Measurements from ENCODE around the gene MYO5C.

Gene MYO5C, protein sequence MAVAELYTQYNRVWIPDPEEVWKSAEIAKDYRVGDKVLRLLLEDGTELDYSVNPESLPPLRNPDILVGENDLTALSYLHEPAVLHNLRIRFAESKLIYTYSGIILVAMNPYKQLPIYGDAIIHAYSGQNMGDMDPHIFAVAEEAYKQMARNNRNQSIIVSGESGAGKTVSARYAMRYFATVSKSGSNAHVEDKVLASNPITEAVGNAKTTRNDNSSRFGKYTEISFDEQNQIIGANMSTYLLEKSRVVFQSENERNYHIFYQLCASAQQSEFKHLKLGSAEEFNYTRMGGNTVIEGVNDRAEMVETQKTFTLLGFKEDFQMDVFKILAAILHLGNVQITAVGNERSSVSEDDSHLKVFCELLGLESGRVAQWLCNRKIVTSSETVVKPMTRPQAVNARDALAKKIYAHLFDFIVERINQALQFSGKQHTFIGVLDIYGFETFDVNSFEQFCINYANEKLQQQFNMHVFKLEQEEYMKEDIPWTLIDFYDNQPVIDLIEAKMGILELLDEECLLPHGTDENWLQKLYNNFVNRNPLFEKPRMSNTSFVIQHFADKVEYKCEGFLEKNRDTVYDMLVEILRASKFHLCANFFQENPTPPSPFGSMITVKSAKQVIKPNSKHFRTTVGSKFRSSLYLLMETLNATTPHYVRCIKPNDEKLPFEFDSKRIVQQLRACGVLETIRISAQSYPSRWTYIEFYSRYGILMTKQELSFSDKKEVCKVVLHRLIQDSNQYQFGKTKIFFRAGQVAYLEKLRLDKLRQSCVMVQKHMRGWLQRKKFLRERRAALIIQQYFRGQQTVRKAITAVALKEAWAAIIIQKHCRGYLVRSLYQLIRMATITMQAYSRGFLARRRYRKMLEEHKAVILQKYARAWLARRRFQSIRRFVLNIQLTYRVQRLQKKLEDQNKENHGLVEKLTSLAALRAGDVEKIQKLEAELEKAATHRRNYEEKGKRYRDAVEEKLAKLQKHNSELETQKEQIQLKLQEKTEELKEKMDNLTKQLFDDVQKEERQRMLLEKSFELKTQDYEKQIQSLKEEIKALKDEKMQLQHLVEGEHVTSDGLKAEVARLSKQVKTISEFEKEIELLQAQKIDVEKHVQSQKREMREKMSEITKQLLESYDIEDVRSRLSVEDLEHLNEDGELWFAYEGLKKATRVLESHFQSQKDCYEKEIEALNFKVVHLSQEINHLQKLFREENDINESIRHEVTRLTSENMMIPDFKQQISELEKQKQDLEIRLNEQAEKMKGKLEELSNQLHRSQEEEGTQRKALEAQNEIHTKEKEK (N-terminal part only)

DNA sequence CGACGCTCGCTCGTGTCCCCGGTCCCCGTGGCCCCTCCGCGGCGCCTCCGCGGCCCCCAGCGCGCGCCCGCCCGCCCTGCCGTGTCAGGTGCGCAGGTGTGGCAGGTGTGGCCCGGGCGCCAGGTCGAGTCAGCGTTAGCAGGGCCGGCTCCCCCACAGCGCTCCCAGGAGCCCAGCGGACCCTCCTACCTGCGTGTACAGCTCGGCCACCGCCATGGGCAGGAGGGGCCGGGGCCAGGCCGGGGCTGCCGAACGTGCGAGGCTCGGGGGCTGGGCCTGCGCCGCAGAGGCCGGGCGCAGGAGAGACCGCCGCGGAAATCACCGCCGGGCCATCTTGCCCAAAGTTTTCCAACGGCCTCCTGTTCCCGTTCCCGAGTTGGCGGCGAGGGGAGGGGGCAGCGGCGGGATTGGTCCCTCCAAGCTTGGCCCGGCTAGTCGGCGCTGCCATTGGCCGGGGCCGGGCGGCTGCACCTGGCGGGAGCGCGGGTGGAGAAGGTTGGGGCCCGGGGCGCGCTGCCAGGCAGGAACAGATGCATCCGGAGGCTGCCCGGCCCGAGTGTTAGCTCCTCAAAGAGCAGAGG, at the start of gene MYO5C:
MYO5C (minus strand) TSS at position 384 of the 581 bp plus-strand sequence; CDS start at position 216, 168 bp downstream.
- DNase-seq, result peak; percentile 84

DNA sequence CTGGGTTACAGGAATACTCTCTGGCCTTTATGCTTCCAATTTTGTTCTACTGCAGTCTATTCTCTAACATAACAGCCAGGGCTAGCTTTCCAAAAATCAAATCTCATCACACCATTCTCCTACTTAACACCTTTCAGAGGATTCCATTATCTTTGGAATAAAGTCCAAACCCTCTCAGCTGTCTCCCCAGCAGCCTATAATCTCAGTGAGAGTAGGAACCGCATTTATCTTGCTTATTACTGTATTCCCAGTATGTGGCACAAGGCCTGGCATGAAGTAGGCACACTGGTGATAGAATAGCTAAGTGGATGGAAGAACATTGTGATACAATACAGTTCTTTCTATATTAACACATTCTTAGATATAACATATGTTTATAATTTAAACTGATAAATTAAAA, 49.0 kb upstream of the MYO5C start:
- no peak for DNase-seq

DNA sequence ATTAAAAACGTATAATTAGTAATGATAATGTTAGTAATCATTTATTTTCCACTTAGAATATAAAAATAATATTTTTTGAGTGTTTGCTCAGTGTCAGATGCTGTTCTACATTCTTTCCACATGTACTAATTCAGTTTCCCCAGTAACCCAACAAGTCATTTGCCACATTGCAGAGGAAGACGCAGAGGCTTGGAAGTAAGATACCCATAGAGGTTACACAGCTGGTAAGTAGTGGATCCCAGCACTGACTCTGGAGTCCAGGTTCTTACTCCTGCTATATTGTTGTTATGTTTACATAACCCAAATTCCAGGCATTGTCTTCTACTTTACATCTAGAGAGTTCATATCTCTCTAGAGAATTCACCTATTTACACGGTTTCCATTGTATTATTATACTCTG, 48.2 kb upstream of the MYO5C start:
- DNase-seq, result no peak

DNA sequence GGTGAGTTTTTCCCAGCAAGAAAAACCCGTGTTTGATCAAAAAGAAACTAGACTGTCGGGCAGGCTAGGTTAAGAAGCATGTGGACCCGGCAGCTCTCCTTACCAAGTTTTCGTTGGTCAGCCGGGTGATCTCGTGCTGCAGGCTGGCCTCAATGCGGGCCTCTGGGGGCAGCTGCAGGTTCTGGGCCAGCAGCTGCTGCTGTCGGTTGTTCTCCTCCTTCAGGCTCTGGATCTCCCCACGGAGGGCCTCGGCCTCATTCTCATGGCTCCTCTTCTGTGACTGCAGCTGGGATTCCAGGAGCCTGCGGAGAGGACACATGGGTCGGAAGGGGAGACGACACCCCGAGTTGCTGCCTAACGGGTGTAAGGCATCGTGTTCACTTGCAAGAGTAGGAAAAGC, 44.5 kb upstream of the MYO5C start:
- DNase-seq, result no peak

DNA sequence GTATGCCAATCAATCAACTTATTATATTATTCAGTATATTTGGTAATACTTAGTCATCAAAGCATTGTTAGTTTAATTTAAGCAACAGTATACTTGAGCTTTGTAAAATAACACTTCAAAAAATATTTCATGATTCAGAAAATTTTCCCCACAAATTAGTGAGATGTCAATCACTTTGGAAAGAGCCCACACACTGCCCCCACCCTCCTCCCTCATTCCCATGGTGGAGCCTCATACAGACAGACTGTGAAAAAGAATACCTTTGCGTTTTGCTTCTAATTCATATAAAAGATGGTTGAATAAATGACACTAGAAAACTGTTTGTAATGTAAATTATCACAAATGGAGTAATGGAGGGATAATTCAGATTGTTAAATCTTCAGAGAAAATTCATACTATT, 43.3 kb upstream of the MYO5C start:
- DNase-seq, result no peak

DNA sequence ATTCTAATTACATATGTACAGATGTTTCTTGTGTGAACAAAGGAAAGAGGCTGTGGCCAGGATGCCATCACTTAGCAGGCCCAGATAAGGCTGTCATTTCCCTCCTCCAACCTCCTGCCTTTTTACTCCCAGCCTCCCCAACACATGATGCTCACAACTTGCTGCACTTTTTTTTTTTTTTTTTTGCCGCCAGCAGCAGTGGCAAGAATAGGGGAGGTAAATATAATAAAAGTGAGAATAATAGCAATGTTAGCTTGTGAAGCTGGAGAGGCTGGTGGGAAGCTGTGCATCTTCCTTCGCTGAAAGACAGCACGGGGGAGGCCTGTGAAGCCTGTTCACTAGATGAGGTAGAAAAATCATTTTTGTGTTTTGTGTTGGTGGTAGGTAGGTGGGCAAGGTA, 42.5 kb upstream of the MYO5C start:
- DNase-seq, result peak; percentile 40

DNA sequence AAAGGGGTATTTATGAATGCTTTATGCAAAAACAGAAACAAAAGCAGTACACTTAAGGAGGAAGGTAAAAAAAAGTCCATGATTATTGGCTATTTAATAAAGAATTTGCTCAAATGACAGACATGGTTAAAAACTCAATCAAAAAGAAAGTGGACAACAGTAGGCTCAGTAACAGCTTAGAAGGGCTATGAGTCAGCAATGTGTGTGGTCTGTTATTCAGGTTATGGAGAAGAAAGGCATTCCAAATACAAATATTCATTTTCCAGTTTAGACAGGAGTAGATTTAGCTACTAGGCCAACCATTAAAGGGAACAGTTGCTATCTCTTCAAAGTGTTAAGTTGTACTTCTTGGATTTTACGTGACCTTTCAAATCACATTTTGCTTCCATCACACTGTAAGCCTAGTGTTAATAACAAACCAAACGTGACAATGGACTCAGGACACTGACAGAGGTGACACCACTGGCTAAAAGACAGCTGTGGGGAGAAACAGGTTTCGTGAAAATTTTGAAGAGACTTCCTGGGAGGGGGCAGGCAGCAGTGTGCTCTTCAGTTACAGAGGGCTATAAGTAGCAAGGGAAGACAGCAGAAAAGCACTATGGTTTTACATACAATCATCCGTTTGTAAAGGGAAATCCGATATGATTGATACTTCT, 41.7 kb upstream of the MYO5C start:
- DNase-seq, result no peak

DNA sequence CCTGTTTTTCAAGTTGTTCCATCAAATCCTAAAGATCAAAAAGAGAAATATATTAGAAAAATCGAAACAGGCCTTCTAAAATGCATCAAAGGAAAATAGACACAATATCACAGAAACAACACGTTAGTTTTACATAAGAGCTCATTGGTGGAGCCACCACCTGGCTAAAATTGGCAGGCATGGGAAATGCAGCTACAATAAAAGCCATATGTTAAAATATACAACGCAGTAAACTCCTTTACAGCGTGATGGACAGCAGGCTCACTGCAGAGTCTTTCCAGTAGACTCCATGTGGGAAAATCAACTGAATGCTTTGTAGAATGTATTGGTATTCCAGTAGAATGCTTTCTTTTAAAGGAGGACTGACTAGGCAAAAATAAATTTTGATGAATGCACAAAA, 40.9 kb upstream of the MYO5C start:
- DNase-seq, result no peak

DNA sequence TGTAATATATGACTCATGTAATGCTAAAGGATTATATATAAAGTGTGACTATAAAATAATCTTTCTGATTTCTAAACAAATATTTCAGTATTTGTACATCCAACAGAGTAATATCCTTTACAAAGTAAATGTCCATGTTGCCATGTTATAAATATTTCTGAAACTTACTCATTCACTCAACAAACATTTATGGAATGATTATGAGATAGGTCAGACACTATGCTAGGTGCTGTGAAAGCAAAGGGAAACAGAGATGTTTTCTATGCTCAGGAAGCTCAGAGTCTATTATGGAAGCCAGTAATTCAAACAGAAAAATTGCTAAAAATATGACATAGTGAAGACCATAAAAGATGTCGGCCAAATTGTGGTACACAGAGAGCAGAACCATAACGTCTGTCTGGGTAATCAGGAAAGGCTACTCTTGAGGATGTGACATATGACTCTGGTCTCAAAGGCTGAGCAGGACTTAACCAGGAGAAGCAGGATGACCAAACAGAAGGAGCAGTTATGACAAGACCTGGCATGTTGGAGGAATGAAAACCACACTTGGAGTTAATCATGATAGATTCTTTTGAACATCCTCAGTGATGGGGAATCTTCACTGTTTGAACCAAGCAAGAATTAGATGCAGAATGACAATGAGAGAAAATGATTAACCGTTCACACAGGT, 39.0 kb upstream of the MYO5C start:
- DNase-seq, result no peak

DNA sequence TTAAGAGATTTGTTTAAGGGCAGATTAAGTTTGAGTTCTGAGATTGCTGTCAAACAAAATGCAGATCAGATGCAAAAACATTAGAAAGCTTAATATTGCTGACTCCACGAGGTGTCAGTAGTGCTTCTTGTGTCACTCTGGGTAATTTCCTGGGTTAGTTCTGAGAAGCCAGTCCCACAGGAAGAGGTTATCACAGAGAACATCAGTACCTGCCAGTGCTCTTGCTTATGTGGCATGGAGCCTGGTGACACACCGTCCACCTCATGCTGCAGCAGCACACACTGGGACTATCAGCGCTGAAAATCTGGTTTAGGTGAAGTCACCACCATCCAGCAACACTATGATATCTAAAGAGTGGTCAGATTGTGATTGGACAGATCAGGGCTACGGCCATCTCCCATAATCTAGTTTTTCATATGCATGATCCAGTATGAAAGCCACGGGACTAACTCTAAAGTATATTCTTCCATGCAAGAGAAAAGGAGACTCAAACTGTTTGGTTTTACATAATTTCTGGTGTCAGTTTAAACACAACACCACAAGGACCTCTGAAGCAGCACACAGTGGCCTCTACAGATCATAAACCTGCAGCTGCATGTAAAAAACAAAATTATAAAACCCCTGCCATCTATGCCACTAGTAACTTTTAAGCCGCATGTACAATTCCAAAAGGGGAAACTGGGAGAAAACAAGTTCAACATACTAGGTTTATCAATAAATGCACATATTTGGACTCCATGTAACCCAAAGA, 36.1 kb upstream of the MYO5C start:
- peak; percentile 38 for DNase-seq

DNA sequence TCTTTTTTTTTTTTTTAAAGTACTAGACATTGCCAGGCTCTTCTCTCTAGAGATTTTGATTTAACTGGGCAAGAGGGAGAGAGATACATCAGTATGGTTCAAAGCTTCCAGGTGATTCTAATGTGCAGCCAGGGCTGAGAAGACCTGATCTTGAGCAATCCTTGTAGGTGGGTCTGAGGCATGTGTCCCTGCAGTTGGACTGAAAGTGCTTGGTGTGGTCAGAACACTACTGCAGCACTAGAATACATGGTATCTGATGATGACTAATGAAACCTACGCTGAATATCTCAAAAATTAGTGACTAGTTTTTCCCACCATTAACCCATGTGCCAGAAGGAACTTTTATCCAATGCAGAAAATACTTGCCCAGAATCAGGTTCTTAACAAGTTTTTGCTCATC, 34.4 kb upstream of the MYO5C start:
- no peak for DNase-seq

DNA sequence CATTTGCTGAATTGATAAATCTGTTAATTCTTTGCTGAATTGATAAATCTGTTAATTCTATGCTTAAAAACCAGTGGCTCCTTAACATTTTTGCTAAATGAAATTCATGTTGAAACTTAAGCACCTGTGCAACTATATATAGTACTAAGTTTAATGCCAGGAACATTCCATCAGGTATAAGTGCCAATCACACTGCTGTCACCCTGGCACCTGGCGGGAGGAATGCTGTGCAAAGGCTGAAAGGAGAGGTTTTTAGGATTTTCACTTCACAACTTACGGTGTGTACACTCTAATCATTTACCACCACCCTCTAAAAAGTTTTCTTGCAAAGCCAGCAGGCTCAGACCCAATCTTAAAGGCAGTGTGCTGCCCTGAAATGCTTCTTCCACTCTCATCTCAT, 33.5 kb upstream of the MYO5C start:
- DNase-seq, result no peak

DNA sequence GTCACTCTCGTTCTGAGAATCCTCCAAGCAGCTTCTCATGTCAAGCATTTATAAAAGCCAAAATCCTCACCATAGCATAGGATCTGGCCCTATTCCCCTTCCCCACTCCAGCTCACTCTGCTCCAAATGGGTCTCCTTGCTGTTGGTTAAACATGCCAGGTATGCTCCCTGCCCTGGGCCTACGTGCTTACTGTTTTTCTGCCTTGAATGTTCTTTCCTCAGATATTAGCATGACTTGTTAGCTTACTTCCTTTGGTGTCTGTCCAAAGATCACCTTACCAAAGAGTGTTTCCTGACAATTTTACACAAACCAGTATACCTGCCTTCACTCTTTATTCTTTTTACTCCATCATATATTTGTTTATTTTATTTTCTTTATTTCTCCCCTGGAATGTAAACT, 33.1 kb upstream of the MYO5C start:
- no peak for DNase-seq

DNA sequence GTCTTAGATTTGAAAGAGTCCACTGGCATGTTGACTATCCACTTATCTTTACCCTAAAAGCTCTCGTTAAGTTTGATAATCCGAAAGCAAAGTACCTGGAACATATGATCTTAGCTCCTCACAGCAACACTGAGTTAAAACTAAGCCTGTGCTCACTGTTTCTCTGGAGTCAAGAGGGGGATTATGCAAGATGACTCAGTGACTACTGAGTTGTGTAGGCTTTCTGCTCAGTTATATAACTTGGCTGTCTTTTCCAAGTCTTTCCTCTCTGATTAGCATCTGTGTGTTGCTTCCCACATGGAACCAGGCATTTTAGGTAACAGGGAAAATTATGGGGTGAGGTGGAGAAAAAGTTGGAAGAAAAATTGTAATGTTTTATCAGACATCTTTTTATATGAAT, 31.2 kb upstream of the MYO5C start:
- DNase-seq, result no peak

DNA sequence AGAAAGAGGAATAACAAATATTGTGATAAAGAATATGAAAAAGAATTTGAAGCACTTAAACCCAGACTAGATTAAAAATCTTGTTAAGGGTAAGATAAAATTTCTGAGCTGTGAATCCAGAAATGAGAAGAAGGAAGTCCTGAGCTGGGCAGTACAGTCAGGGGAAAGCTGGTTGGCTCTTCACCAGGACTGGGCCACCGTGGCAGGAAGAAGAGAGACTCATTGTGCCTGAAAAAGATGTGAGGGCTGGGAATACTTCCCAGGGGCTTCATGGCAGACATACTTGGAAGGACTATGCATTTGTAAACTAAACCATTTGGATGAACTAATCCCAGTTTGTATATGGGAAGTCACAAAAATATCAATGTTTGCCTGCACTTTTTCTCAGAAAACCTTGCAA, 28.5 kb upstream of the MYO5C start:
- no peak for DNase-seq

DNA sequence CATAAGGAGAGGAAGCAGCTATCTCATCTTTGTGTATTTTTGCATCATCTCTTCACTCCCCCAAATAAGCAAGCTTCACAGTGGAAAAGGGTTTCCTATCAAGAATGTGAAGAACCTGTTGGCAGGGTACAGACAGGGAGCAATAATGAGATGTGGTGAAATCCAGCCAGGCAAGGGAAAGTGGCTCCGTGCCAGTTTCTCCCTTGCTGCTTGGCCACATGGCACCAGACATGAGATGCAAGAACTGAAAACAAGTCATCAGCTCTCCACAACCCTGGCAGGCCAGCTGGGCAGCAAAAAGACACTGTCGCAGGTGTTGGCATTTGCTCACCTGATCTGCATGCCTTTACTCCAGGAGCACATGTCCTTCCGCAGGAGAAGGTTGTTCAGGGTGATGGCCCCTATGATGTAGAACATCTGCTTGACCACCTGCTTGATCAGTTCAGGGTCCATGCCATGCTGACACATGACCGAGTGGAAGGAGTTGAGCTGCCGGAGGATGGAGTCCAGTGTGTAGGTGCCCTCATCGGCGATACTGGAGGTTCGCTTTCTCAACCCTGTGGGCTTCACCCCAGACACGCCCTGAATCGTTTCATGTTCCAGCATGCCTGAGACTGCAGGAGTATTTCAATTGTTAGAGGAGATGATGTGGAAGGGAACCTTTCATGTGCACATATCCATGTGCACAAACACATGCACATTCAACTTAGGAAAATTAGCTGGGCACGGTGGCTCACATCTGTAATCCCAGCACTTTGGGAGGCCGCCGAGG, 23.3 kb upstream of the MYO5C start:
- no peak for DNase-seq

DNA sequence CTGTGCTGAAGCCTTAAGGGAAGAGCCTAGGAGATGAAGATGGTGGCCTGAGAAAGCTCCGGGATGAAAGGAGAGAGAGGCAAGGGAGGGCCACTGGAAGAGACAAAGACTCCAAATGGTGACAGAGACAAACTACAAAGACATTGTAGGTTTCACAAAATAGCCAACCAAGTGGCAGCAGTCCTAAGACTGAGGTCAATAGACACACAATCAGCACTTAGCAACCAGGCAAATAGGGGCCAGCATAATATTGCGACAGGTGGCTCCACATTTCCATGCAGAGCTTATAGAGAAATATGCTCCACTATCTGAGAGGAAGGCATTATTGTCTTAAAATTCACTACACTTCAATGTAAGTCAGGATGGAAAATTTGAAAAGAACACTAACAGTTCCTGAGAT, 22.1 kb upstream of the MYO5C start:
- DNase-seq, result no peak

DNA sequence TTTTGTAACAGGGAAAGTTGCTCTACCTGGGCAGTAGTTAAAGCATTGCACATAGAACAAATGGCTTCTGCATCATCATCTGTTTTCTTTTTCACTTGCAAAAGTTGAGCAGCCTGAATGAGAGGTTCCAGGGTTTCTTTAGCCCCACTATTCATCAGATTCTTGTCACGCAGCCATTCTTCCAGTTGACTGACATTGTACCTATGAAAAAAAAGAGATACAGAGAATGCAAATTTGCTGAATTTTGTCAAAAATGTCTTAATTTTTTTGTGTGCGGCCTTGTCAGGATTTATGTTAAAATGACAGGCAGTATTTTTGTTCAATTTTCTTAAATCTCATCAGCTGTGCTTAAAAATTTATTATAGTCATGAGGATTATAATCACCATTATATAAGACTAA, 21.4 kb upstream of the MYO5C start:
- no peak for DNase-seq

DNA sequence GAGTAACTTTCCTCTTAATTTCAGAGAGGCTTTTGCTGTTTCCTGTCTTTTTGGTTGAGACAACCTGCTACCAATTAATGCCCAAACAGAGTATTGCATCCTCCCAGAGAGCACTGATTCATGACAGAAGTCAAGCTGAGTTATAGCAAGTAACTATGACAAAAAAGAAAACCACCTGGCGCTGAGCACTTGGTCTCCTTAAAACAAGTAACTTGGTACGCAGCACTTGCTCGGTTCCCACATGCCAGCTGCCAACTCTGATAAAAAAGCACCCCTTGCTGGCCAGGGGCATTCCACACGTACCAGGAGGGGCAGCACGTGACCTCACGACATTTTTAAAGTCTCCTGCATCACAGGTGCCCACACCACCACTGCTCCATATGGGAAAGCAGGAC, 13.5 kb upstream of the MYO5C start:
- no peak for DNase-seq

DNA sequence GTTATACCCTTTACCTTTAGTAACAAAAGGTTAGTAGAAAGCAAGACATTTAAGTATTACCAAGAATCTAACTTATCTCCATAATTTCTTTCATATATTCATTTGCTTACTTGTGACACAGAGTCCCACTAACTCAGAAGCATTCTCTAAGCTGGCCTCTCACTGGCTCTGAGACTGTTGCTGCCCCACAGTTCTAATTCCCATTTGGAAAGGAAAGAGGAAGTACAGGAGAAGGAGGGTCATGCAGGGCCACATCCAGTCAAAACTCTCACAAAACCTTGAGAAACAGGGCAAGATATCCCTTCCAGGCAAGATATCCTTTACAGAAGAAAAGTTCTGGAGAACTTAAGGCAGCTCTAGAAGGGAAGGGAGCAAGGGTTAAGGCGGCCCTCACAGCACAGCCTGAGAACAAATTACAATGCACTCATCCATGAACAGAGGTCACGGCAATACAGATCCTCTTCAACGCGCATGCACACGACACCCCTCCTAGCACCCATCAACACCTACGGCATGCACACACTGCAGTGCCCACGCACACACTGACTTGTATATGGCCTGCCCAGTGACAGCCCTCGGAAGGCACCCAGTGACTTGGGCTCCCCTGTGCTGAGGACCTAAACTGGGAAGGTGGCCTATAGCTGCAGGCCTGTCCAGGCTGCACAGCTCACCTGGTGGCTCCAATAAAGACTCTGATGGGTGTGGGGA, 13.0 kb upstream of the MYO5C start:
- no peak for DNase-seq
